Bone marrow (tissue), 2 donors: ENCODE results near the gene LFNG.

Experiments used
- DNase-seq, 2 donors: peaks; one replicate each; lab custom pipeline; 2025; lab: John Stamatoyannopoulos, UW

The LFNG gene

GRCh38 chr7:2517678-2518507, 1.7 kb upstream of the LFNG start:
- no peak for DNase-seq

GRCh38 chr7:2518737-2519118, 846 bp upstream of the LFNG start:
- DNase-seq, result no peak

- DNase-seq, result peak in 1 of 2 donors; percentile 20
These were observed 672 bp downstream of the LFNG start for GRCh38 chr7:2520131-2520760.

DNA sequence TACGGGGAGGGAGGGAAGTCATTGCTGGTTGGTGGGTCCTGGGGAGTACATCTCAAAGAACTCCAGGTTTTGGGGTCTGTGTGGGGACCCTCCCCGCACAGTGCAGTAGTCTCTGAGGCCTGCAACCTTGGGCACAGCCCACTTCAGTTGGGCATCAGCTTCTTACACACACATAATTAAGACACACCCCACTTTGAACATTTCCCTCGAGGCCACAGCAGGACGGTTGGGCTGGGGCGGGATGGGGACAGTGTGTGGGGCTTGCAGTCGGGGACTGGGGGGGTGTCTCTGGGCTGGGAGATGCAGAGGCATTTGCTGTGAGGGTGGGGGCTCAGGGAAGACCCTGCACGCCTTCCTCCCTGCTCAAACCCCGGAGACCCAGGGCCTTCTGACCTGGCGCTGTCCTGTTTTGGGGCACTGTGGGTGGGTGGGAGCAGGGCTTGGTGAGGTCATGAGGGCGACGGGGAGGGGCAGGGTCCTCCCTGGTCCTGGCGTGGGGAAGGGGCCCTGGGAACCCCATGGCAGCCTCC, 1.3 kb downstream of the LFNG start:
- DNase-seq, result no peak

- DNase-seq, result no peak
These were observed 1.8 kb downstream of the LFNG start for GRCh38 chr7:2521341-2521745.

DNA sequence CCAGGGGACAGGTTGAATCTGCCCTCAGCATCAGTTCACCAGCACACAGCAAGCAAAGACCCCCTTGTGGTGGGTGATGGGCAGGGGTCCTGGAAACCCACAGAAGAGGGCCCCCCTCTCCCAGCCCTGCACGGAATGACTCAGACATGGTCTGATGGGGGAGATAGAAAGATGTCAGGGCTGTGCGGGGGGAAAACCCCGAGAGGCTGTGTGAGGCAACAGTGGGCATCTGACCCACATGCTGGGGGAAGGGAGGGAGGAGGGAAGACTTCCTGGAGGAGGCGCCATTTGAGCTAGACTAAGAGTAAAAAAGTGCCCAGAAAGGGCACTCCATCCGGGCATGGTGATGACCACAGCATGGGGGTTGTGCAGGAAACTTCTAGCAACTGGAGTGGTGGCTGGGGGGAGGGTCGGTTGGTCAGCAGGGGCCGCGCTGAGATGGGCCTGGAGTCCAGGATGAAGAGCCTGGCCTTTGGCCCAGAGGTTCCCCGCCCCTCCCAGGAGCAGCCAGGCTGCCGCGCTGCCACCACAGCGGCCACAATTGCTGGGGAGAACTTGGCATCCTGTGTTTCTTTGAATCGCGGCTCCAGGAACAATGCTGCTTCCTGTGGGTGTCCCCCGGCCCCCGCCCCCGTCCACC, 2.5 kb downstream of the LFNG start:
- DNase-seq, result peak; percentile 47 to 58

DNA sequence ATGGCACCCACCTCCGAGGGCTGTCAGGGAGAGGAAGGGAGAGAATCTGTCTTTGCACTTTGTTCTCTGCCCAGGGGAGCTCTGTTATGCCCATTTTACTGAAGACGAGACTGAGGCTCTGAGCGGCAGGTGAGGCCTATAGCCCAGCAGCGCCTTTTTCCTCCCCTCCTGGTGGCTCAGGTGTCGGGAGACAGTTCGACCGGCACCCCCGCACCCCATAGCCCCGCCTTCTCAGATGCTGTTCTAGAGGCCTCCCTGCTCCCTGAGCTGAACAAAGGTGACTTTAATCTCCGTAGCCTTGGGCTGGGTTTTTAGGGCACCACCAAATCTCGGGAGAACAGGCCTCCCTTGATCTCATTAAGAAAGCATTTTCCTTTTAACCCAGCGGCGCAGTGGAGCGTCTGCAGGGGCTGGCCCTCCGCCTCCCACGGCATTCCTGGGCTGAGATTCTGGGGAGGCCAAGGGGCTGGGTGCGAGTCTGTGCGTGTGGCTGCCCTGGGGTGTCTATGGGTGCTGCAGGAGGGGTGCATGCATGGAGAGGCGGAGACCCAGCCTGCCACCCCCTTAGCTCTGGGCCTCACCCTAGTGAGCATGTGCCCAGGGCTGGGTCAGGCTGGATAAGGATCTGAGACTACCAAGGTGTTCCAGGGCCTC, 3.3 kb downstream of the LFNG start:
- DNase-seq, result no peak

GRCh38 chr7:2523461-2523936, 3.9 kb downstream of the LFNG start:
- no peak for DNase-seq

DNA sequence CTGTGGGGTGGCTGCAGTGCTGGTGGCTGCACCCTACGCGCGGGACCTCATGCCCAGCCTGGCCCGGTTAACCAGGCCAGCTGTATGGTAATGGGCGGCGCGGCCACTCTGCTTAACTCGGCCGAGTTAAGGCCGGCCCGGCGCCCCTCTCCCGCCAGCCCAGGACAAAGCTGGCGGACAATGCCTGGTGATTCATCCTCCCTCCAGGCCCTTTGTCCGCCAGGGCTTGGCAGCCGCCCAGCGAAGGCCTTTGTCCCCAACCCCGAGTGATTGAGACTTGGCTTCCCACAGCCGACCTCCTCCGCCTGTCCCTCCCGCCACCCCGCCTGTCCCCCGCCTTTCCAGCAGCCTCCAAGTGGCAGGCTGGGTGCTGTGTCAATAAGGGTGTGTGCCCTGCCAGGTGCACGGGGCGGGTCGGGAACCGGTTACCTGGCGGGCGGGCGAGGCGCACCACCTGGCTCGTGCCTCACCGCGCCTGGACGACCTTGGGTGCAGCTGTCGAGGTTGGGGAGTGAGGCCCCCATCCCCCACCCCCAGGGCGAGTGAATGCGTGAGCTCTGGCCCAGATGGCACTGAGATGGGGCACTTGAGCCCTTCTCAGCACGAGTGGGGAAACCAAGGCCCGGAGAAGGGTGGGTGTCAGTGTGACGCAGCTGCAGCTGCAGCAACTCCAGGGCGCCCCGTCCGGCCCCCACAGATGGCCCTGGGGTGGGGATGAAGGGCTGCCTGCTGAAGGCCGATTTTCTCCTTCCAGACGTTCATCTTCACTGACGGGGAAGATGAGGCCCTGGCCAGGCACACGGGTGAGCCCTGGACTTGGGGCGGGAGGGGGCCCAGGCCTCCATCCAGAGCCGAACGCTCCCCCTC, 4.6 kb downstream of the LFNG start:
- peak in 1 of 2 donors; percentile 23 for DNase-seq

GRCh38 chr7:2524808-2525657, 5.5 kb downstream of the LFNG start:
- no peak for DNase-seq

- DNase-seq, result no peak
These were observed 6.4 kb downstream of the LFNG start for GRCh38 chr7:2525658-2526630.

GRCh38 chr7:2526659-2527504, 7.3 kb downstream of the LFNG start:
- no peak for DNase-seq

- DNase-seq, result peak in 1 of 2 donors; percentile 29
These were observed 8.2 kb downstream of the LFNG start for GRCh38 chr7:2527505-2528467.

DNA sequence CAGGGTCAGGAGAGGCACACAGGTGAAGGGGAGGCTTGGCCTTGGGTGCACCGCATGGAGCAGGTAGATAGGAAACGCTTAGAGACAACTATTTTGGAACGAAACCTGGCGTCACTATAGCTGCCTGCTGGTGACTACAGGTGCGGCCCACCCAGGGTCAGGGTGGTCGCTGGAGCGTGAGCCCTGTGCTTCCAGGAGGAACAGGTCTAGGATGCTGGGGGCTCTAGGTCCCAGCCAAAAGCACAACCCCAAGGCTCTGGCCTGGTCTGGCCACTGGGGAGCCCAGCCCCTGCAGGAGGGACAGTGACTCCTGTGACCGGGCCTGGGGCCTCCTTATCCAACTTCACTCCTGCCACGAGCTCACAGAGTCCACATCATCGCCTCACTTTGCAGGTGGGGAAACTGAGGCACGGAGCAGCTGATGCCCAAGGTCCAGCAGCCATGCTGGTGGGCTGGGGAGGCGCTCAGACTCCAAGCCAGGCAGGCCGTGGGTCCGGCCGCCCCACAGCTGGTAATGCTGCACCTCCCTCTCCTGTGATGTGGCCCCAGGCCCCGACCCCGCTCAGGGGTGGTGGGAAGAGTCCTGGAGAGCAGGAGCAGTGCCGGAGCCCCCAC, 9.0 kb downstream of the LFNG start:
- DNase-seq, result no peak

- peak; percentile 91 to 94 for DNase-seq
These were observed 9.8 kb downstream of the LFNG start for GRCh38 chr7:2529161-2530070.
